ENCODE results near the gene SUN1.
A peak's percentile ranks its signal among the peaks of the same experiment; 100 is the strongest.

SUN1 gene

GRCh38 chr7:901041-901387 is 68.7 kb downstream of the SUN1 start:
- H3K4me3 ChIP-seq (ENCODE audit: low read depth, low read length): no peak overlapping the region
- DNase-seq (ENCODE audit: low read depth): no peak
- TF ChIP-seq CTCF (conservative IDR thresholded peaks at IDR 0.05; ENCODE audit: low read depth, low read length): no peak

DNA sequence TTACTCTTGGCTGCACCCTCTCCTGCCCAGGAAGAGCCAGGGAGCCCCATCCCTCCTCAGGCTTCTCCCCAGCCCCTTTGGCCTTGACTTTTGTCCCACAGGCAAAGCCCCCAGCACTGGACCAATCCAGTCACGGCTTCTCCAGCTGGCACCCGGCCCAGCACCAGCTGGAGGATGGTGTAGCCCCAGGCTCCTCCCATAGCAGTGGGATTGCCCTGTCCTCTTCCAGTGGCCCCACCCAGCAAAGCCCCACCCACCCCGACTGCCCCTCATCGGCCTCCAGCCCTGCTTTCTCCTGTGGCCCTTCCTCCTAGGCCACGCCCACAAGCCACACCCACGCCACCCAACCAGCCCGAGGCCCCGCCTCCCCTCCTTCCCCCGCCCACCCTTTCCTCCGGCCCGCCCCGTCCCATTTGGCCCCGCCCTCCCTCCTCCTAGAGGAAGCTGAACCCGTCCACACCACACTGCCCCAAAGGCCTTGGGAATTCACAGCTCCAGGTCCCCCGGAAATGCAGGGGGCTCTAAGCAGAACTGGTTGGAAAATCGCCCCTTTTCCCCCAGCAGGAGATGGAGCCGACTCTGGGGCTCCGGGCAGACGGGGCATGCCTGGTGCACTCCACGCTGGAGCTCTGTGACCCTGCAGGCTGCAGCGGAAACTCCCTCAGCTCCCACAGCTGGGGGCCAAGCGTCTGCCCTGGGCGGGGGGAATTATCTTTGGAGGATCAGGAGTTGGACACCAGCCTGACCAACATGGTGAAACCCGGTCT is 69.3 kb downstream of the SUN1 start:
- no peak for TF ChIP-seq CTCF (conservative IDR thresholded peaks at IDR 0.05; ENCODE audit: low read depth, low read length)
- peak overlapping the region; percentile 36 for H3K4me3 ChIP-seq (ENCODE audit: low read depth, low read length)
- peak; percentile 95 for DNase-seq (ENCODE audit: low read depth)

DNA sequence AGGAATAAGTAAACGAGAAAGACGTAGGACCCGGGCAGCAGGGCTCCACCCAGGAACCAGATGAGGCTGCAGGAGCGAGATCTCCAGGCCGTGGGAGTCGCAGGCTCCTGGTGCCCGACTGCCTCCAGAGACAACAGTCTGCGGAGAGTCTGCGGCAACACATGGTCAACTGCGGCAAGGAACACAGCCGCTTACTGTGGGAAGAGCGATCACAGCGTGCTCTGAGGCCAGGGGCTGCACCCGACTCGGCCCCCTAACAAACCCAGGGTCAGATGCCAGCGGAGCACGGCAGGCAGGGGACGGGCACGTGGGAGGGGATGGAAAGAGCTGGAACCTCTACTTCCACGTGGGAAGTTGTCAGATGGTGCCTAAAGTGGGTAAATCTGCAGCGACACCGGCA is 70.7 kb downstream of the SUN1 start:
- no peak for DNase-seq (ENCODE audit: low read depth)
- no peak overlapping the region for H3K4me3 ChIP-seq (ENCODE audit: low read depth, low read length)
- TF ChIP-seq CTCF (conservative IDR thresholded peaks at IDR 0.05; ENCODE audit: low read depth, low read length): no peak

GRCh38 chr7:903921-904755 is 71.9 kb downstream of the SUN1 start:
- no peak for DNase-seq (ENCODE audit: low read depth)
- TF ChIP-seq CTCF (conservative IDR thresholded peaks at IDR 0.05; ENCODE audit: low read depth, low read length): no peak
- no peak overlapping the region for H3K4me3 ChIP-seq (ENCODE audit: low read depth, low read length)

DNA sequence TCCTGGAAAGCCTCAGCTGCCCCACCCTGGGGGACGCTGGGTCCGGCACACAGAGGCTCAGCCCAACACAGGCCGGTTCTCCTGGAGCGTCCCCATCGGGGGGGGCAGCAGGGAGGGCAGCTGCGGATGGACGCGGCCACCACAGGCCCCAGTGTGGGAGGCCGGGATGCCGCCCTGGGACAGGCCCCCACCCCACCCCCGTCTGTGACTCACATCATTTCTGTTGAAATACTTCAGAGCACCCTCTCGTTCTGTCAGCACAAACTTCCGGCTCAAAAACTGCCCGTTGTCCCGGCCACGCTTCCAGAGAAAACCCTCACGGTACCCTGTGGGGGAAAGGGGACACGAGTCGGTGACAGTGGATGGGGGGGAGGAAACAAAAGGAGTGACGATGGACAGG is 72.6 kb downstream of the SUN1 start:
- no peak for TF ChIP-seq CTCF (conservative IDR thresholded peaks at IDR 0.05; ENCODE audit: low read depth, low read length)
- DNase-seq (ENCODE audit: low read depth): peak; percentile 26
- no peak overlapping the region for H3K4me3 ChIP-seq (ENCODE audit: low read depth, low read length)

DNA sequence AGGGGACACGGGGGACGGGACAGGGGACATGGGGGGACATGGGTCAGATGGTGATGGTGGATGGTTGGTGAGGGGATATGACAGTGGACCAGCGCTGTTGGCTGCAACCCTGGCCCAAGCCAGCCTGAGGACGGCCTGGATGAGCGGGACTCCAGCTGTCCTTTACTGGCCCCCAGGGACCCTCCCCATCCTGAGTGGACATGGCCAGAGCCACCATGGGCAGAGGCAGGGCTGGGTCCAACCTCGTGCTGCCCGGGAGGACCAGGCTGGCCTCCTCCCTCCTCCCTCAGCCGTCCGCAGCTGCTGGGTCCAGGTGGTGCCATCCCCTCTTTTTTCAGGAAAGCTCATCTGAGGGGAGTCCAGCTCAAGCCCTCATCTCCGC is 74.5 kb downstream of the SUN1 start:
- TF ChIP-seq CTCF (conservative IDR thresholded peaks at IDR 0.05; ENCODE audit: low read depth, low read length): no peak
- H3K4me3 ChIP-seq (ENCODE audit: low read depth, low read length): no peak overlapping the region

More for the DNA sequence above, 74.5 kb downstream of the SUN1 start:
- DNase-seq (ENCODE audit: low read depth): no peak

Measured in choroid plexus epithelial cell (primary cell).